Keratinocyte (primary cell): ENCODE results near the gene AFG1L. TPM values are rescaled to one million over a fixed set of nuclear protein-coding genes. Genes with fewer than 3 reads are reported as not detected.

Experiments used
- DNase-seq: peaks from one replicate; pipeline ENCODE4 v3.0.0-alpha.2; 2011; ENCODE audit warnings: low read depth, missing footprints, low spot score
- FAIRE-seq: peaks from 2 replicates; lab custom pipeline; 2011; peaks lifted over from hg19 to GRCh38; lab: Jason Lieb, UNC
- H2AFZ ChIP-seq: 2 replicates; pipeline ENCODE4 v1.6.0; 2012; ENCODE audit warnings: low read length, control low read depth, inconsistent platforms; ENCODE audit not compliant: control insufficient read depth
- H3K27ac ChIP-seq: 2 replicates; pipeline ENCODE4 v1.5.1; 2011; ENCODE audit warnings: low read length; ENCODE audit not compliant: control insufficient read depth, insufficient read depth
- H3K27me3 ChIP-seq: 3 replicates; pipeline ENCODE4 v1.6.0; 2011; ENCODE audit warnings: low read length; ENCODE audit not compliant: control insufficient read depth, insufficient read depth; ENCODE audit errors: extremely low read depth
- H3K36me3 ChIP-seq, 2 experiments: 2 replicates in 1 of 2; 3 replicates in 1 of 2; pipeline ENCODE4 v1.5.1; 2011; ENCODE audit warnings: low read length in 2 of 2, mild to moderate bottlenecking in 1 of 2; ENCODE audit not compliant: control insufficient read depth in 2 of 2, insufficient read depth in 2 of 2; ENCODE audit errors: extremely low read depth in 1 of 2
- H3K4me1 ChIP-seq: 3 replicates; pipeline ENCODE4 v1.5.1; 2011; ENCODE audit warnings: low read length; ENCODE audit not compliant: control insufficient read depth, insufficient read depth; ENCODE audit errors: extremely low read depth
- H3K4me2 ChIP-seq: 3 replicates; pipeline ENCODE4 v1.6.0; 2011; ENCODE audit warnings: low read depth, low read length; ENCODE audit not compliant: control insufficient read depth, insufficient read depth; ENCODE audit errors: extremely low read depth
- H3K4me3 ChIP-seq, 3 experiments: fragments of 200-600 bp in 1 of 3; sonication (generic) in 1 of 3; 2 replicates in 2 of 3; 3 replicates in 1 of 3; pipeline ENCODE4 v1.5.1; 2011 to 2016; ENCODE audit warnings: low read length in 3 of 3, mild to moderate bottlenecking in 3 of 3, control low read depth in 2 of 3, inconsistent platforms in 1 of 3, low read depth in 1 of 3, mixed read lengths in 1 of 3, mixed run types in 1 of 3, moderate library complexity in 1 of 3; ENCODE audit not compliant: control insufficient read depth in 2 of 3, insufficient read depth in 2 of 3; ENCODE audit errors: extremely low read depth in 1 of 3
- H3K79me2 ChIP-seq: 2 replicates; pipeline ENCODE4 v1.6.0; 2012; ENCODE audit warnings: low read length; ENCODE audit not compliant: control insufficient read depth, insufficient read depth
- H3K9ac ChIP-seq: 3 replicates; pipeline ENCODE4 v1.6.0; 2011; ENCODE audit warnings: low read length; ENCODE audit not compliant: control insufficient read depth, insufficient read depth; ENCODE audit errors: extremely low read depth
- H3K9me1 ChIP-seq: 3 replicates; pipeline ENCODE4 v1.6.0; 2011; ENCODE audit warnings: low read length; ENCODE audit not compliant: control insufficient read depth, insufficient read depth; ENCODE audit errors: extremely low read depth
- H3K9me3 ChIP-seq: 2 replicates; pipeline ENCODE4 v1.5.1; 2012; ENCODE audit warnings: low read depth, low read length; ENCODE audit not compliant: control insufficient read depth
- H4K20me1 ChIP-seq: 3 replicates; pipeline ENCODE4 v1.6.0; 2011; ENCODE audit warnings: low read length; ENCODE audit not compliant: control insufficient read depth, insufficient read depth; ENCODE audit errors: extremely low read depth
- EZH2 ChIP-seq: IDR thresholded peaks from one replicate; pipeline ENCODE4 v1.6.1; 2012; ENCODE audit warnings: inconsistent platforms, mild to moderate bottlenecking, low read length, moderate library complexity
- dilution Hi-C: fragments of 300-500 bp; cut with MboI; formaldehyde crosslinking; loops from one replicate; pipeline ENCODE4 v1.7.0; 2020; ENCODE audit warnings: low sequenced_read_pairs; ENCODE audit not compliant: extremely low pct_ligation_motif_present
- polyA plus RNA-seq, 5 experiments: library from polyadenylated mRNA; depleted of rRNA in 3 of 5; stranded (reverse) in 3 of 5; stranded (forward) in 1 of 5; unstranded in 1 of 5; fragments of >200 nt; gene quantifications; 1 replicate in 1 of 5; 2 replicates in 3 of 5; 3 replicates in 1 of 5; pipeline versions ENCODE4 v1.2.1 to v1.2.3, GENCODE V29; 2011 to 2012; ENCODE audit warnings: missing spikeins in 2 of 5, low read depth in 1 of 5, low replicate concordance in 1 of 5
- TF ChIP-seq, protein P1 (sequence below), 3 experiments: IDR thresholded peaks in 1 of 3; conservative IDR thresholded peaks in 1 of 3; optimal IDR thresholded peaks in 1 of 3; 2 replicates in 2 of 3; 3 replicates in 1 of 3; pipeline versions ENCODE3 to v1.5.1; 2011; ENCODE audit warnings: low read length in 3 of 3, mild to moderate bottlenecking in 3 of 3, moderate library complexity in 2 of 3, control low read depth in 1 of 3, inconsistent platforms in 1 of 3; ENCODE audit not compliant: insufficient read depth in 2 of 3; ENCODE audit errors: extremely low read depth in 1 of 3

AFG1L gene
- polyA plus RNA-seq, 1 donor (not counting 4 experiments of a cell fraction or from before 2014, with no cell fraction given) = 3.1 TPM

GRCh38 chr6:108442770-108443520 is 148.1 kb downstream of the AFG1L start:
- H3K79me2 ChIP-seq = no peaks in the 10 kb centered on the region
- H3K9ac ChIP-seq = no peak overlapping the region
- no peaks in the 10 kb centered on the region for H4K20me1 ChIP-seq
- no peak overlapping the region for H3K4me3 ChIP-seq
- H3K36me3 ChIP-seq = no peaks in the 10 kb centered on the region
- H3K27me3 ChIP-seq = no peaks in the 10 kb centered on the region
- DNase-seq = no peak
- H3K9me1 ChIP-seq = peaks cover 2% of the 10 kb centered on the region
- TF ChIP-seq EZH2 = no peak
- TF ChIP-seq, protein P1, sequence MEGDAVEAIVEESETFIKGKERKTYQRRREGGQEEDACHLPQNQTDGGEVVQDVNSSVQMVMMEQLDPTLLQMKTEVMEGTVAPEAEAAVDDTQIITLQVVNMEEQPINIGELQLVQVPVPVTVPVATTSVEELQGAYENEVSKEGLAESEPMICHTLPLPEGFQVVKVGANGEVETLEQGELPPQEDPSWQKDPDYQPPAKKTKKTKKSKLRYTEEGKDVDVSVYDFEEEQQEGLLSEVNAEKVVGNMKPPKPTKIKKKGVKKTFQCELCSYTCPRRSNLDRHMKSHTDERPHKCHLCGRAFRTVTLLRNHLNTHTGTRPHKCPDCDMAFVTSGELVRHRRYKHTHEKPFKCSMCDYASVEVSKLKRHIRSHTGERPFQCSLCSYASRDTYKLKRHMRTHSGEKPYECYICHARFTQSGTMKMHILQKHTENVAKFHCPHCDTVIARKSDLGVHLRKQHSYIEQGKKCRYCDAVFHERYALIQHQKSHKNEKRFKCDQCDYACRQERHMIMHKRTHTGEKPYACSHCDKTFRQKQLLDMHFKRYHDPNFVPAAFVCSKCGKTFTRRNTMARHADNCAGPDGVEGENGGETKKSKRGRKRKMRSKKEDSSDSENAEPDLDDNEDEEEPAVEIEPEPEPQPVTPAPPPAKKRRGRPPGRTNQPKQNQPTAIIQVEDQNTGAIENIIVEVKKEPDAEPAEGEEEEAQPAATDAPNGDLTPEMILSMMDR (optimal IDR thresholded peaks at IDR 0.05 in 1 of 3, IDR thresholded peaks at IDR 0.05 in 1 of 3, conservative IDR thresholded peaks at IDR 0.05 in 1 of 3; ENCODE audit: extremely low read depth in 1 of 3, insufficient read depth in 2 of 3, low read length in 3 of 3) = no peak
- H3K9me3 ChIP-seq = no peaks in the 10 kb centered on the region
- FAIRE-seq = no peak
- H3K4me2 ChIP-seq = no peak overlapping the region
- no peak overlapping the region for H2AFZ ChIP-seq
- peaks cover 4% of the 10 kb centered on the region for H3K4me1 ChIP-seq
- no peak overlapping the region for H3K27ac ChIP-seq
- dilution Hi-C loops = no loop called here

DNA sequence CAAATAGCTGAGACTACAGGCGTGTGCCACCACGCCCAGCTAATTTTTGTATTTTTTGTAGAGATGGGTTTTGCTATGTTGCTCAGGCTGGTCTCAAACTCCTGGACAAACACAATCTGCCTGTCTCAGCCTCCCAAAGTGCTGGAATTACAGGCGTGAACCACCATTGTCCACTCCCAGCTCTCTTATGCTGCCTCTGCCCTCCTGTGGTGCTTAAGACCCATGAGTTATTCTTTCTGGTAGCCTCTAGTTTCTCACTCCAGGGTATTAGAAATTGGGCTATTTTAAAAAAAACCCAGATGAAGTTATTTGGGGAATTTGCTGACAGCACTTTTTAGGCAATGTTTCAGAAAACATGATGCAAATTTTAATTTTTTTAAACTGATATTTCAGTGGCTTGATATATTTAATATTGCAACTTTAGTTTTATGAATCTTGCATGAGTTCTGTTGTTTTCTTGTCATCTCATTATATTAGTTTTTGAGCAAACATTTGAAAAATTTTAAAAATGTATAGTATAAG is 151.8 kb downstream of the AFG1L start:
- no peak overlapping the region for H3K27ac ChIP-seq
- H2AFZ ChIP-seq = no peak overlapping the region
- H3K4me2 ChIP-seq = no peak overlapping the region
- H3K9me1 ChIP-seq = no peaks in the 10 kb centered on the region
- no peaks in the 10 kb centered on the region for H3K27me3 ChIP-seq
- TF ChIP-seq EZH2 = no peak
- TF ChIP-seq, protein P1 (optimal IDR thresholded peaks at IDR 0.05 in 1 of 3, IDR thresholded peaks at IDR 0.05 in 1 of 3, conservative IDR thresholded peaks at IDR 0.05 in 1 of 3; ENCODE audit: extremely low read depth in 1 of 3, insufficient read depth in 2 of 3, low read length in 3 of 3) = no peak
- dilution Hi-C loops = no loop called here
- no peaks in the 10 kb centered on the region for H4K20me1 ChIP-seq
- H3K4me3 ChIP-seq = no peak overlapping the region
- DNase-seq (no peak), FAIRE-seq (no peak)
- no peaks in the 10 kb centered on the region for H3K36me3 ChIP-seq
- no peak overlapping the region for H3K9ac ChIP-seq
- H3K4me1 ChIP-seq = no peaks in the 10 kb centered on the region
- H3K9me3 ChIP-seq = no peaks in the 10 kb centered on the region
- no peaks in the 10 kb centered on the region for H3K79me2 ChIP-seq
